NK-92 treated with Interleukin-12 subunit alpha and Interleukin-12 subunit beta, amount 100 ng/mL, for 24 hours (cell line): Measurements from ENCODE around the gene AKAP13.
"Not testable (repeated sequence)": the region's sequence is repeated elsewhere in the genome, so short reads cannot be mapped to it uniquely, and the experiment has no call there.

Source experiments
- DNase-seq: peaks from one replicate; lab custom pipeline; 2025; lab: John Stamatoyannopoulos, UW

The AKAP13 gene

GRCh38 chr15:85500060-85500708 is 119.8 kb downstream of the AKAP13 start:
- no peak for DNase-seq

- DNase-seq = no peak
Observed at GRCh38 chr15:85500729-85501128, 120.3 kb downstream of the AKAP13 start.

- no peak for DNase-seq
Observed at GRCh38 chr15:85501574-85501973, 121.2 kb downstream of the AKAP13 start.

- no peak for DNase-seq
Observed at GRCh38 chr15:85503151-85503799, 122.9 kb downstream of the AKAP13 start.

GRCh38 chr15:85504749-85505676 is 124.6 kb downstream of the AKAP13 start:
- DNase-seq = no peak

GRCh38 chr15:85507114-85507513 is 126.7 kb downstream of the AKAP13 start:
- no peak for DNase-seq

GRCh38 chr15:85509973-85510372 is 129.6 kb downstream of the AKAP13 start:
- no peak for DNase-seq

GRCh38 chr15:85514413-85514812 is 134.0 kb downstream of the AKAP13 start:
- DNase-seq = no peak

GRCh38 chr15:85515212-85515611 is 134.8 kb downstream of the AKAP13 start:
- DNase-seq = no peak

GRCh38 chr15:85517086-85517485 is 136.7 kb downstream of the AKAP13 start:
- no peak for DNase-seq

GRCh38 chr15:85518979-85519761 is 138.8 kb downstream of the AKAP13 start:
- DNase-seq = no peak

- DNase-seq = no peak
Observed at GRCh38 chr15:85520650-85521049, 140.2 kb downstream of the AKAP13 start.

- DNase-seq = no peak
Observed at GRCh38 chr15:85523530-85523929, 143.1 kb downstream of the AKAP13 start.

- DNase-seq = no peak
Observed at GRCh38 chr15:85525755-85526154, 145.4 kb downstream of the AKAP13 start.

GRCh38 chr15:85527895-85528294 is 147.5 kb downstream of the AKAP13 start:
- no peak for DNase-seq

- no peak for DNase-seq
Observed at GRCh38 chr15:85530079-85530478, 149.7 kb downstream of the AKAP13 start.

- DNase-seq = no peak
Observed at GRCh38 chr15:85531083-85531482, 150.7 kb downstream of the AKAP13 start.

GRCh38 chr15:85532689-85533088 is 152.3 kb downstream of the AKAP13 start:
- no peak for DNase-seq

GRCh38 chr15:85534031-85534430 is 153.6 kb downstream of the AKAP13 start:
- DNase-seq = no peak

GRCh38 chr15:85535533-85536330 is 155.3 kb downstream of the AKAP13 start:
- DNase-seq = not testable (repeated sequence)

GRCh38 chr15:85536341-85536740 is 155.9 kb downstream of the AKAP13 start:
- no peak for DNase-seq
